ENCODE measurements around the gene ARHGAP24. TPM values are rescaled to one million over a fixed set of nuclear protein-coding genes. Genes with fewer than 3 reads are reported as not detected.
"Not testable (repeated sequence)": the region's sequence is repeated elsewhere in the genome, so short reads cannot be mapped to it uniquely, and the experiment has no call there.

The ARHGAP24 gene
- total RNA-seq, 1 experiment from 2014 or later, result 5.4 TPM

DNA sequence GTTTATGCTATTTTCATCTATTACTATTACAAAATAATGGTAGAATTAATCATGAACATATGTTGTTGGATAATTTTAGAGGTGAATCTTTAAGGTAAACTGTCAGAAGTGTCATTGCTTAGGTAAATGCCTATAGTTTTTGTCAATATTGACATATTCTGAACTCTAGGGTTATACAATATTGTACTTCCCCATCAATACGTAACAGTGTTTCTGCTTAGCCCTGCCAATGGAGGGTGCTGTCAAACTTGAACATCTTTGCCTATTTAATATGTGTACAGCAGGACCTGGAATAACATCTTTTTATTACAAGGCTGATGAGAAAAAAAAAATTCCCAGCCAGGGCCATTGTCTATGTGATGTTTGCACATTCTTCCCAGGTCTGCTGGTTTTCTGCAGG lies 40.8 kb downstream of the ARHGAP24 start:
- H3K9me3 ChIP-seq (replicated peaks), result no peaks in the 10 kb centered on the region
- no peak overlapping the region for H3K27ac ChIP-seq
- H3K27me3 ChIP-seq (replicated peaks), result no peaks in the 10 kb centered on the region
- H3K4me1 ChIP-seq (replicated peaks), result peaks cover 10% of the 10 kb centered on the region
- no peaks in the 10 kb centered on the region for H3K36me3 ChIP-seq
- no peak for DNase-seq (ENCODE audit: low read depth in 1 of 2, low spot score in 2 of 2)
- H3K4me3 ChIP-seq, result no peak overlapping the region

DNA sequence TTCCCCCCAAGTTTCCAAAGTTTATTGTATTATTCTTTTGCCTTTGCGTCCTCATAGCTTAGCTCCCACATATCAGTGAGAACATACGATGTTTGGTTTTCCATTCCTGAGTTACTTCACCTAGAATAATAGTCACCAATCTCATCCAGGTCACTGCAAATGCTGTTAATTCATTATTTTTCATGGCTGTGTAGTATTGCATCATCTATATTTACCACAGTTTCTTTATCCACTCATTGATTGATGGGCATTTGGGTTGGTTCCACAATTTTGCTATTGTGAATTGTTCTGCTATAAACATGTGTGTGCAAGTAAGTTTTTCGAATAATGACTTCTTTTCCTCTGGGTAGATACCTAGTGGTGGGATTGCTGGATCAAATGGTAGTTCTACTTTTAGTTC lies 43.6 kb downstream of the ARHGAP24 start:
- not testable (repeated sequence) for H3K27ac ChIP-seq; H3K36me3 ChIP-seq; H3K27me3 ChIP-seq (replicated peaks); DNase-seq (ENCODE audit: low read depth in 1 of 2, low spot score in 2 of 2); H3K4me1 ChIP-seq (replicated peaks); H3K4me3 ChIP-seq; H3K9me3 ChIP-seq (replicated peaks)

DNA sequence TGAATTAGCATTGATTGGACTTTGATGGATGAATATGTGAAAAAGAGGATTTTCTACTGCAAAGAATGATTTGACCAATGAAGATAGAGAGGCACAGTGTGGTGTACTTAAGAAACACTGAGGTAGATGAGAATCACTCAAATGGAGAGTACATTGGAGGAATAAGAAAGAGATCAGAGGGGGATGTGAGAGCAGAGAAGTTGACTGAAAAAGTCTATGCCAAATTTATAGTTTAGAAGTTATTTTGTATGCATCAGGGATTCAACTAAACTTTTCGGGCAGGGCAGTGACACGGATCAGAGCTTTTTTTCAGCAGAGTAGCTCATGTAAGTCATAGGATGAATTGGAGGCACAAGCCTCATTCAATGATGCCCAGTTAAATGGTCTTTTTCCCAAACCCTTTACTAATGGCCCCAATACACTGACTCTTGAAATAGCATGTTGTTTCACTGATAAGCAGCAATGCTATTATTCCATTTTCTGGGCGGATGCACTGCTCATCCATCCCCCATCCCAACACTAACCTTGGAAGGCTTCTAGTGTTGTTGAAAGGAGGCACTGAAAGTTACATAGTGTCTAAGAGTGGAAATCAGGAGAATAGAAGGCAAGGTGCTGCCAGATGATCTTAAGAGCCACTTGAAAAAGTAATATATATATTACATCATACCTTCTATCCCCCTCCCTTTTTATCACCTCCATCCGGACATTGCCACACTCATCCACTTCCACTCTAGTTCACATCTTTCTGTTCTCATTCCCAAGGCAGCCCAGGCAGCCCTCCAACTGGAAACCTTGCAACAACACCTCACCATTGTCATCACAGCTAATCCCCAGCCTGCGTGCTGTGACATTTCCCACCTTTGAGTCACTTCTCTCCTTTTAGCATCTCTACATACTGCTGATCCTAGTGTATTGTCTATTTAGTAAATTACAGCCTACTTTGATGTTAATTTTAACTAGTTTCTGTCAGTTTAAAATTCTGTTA lies 46.1 kb downstream of the ARHGAP24 start:
- Histone ChIP-seq H3K27ac (no peak overlapping the region), H3K4me3 (no peak overlapping the region), H3K36me3 (no peaks in the 10 kb centered on the region), H3K4me1 (replicated peaks) (no peaks in the 10 kb centered on the region), H3K9me3 (replicated peaks) (no peaks in the 10 kb centered on the region), H3K27me3 (replicated peaks) (no peaks in the 10 kb centered on the region)
- no peak for DNase-seq (ENCODE audit: low read depth in 1 of 2, low spot score in 2 of 2)

DNA sequence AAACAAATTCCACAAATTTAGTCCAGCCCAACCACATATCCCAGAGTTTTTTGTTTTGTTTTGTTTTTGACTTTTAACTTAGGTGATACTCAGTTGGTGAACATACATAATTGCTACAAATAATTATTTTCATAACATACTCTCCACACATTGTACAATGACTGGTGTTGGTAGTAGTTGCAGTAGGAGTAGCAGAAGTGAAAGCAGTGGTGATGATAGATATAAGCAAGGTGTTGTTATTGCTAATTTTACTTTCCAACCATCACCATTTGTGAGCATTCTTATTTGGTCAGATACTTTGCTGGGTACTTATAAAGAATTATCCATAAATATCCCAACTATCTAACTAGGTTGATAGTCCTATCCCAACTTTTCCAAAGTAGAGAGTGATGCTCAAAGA lies 47.3 kb downstream of the ARHGAP24 start:
- no peak for DNase-seq (ENCODE audit: low read depth in 1 of 2, low spot score in 2 of 2)
- Histone ChIP-seq H3K4me1 (replicated peaks) (no peaks in the 10 kb centered on the region), H3K27me3 (replicated peaks) (no peaks in the 10 kb centered on the region), H3K36me3 (no peaks in the 10 kb centered on the region), H3K27ac (no peak overlapping the region), H3K4me3 (no peak overlapping the region), H3K9me3 (replicated peaks) (no peaks in the 10 kb centered on the region)

DNA sequence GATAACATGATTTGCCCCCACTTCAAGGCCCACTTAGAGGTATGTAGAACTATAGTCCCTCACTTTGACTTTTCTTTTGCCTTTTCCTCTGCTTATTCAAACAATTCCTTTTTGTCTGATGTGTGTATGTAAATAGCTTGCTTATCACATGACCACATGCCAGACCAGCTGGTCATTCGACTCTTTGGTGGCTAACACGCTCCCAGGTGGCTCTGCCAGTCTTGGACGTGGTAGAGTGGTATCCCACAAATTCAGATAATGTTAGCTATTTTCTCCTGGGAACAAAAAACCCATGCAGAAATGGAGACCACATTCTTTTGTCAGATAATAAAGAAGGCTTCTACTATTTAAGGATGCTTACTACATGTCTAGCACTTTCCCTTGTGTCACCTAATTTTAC lies 47.9 kb downstream of the ARHGAP24 start:
- Histone ChIP-seq H3K9me3 (replicated peaks) (no peaks in the 10 kb centered on the region), H3K27ac (no peak overlapping the region), H3K4me3 (no peak overlapping the region), H3K36me3 (no peaks in the 10 kb centered on the region), H3K4me1 (replicated peaks) (no peaks in the 10 kb centered on the region), H3K27me3 (replicated peaks) (no peaks in the 10 kb centered on the region)
- no peak for DNase-seq (ENCODE audit: low read depth in 1 of 2, low spot score in 2 of 2)

DNA sequence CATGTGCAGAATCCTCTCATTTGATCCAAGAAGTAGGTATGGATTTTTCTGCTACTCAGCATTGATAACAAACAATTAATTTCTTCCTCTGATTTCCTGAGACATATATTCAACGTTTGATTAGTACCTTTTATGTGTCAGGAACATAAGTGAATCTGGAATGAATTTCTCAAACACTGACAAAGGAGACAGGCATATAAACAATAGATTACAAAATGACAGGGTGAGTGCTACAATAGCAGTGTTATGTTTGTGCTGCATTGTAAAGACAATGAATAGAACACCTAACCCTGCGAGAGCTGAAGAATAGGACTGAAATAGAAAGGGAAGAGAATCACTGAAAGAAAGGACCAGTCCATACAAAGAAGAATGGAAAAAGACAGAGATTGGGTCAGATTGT lies 52.9 kb downstream of the ARHGAP24 start:
- Histone ChIP-seq H3K4me1 (replicated peaks) (no peaks in the 10 kb centered on the region), H3K27me3 (replicated peaks) (no peaks in the 10 kb centered on the region)

DNA sequence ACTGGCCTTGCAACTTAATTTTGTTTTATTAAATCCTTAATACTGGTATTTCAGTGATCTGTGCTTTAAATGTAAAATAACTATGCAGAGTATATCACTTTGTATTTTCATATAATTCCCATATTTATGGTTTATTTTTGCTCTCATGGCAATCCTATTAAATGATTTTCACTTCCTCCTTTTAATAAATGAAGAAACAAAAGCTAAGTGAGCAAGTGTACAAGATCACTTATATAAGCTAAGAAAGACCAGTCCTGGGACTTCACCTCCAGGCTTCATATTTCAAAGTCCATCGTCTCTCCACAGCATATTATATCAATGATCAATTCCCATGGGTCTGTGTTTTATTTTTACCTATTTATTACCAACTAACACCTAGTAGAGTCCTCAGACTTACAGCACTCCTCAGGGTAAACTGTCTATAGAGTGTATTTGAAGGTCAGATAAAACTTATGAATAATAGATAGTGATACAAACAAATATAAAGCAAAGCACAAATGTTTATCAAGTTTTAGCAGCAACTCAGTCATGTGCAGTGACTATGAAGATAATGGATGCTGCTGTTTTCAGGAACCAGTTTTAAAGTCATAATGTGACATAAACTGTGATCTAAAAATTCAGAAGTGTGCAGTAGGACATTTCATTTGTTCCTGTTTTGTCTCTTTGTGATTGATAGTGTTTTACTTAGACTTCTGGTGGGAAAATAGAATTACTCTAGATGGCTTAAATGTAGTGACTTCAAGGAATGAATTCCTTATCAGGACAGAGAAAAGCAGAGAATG lies 56.8 kb downstream of the ARHGAP24 start:
- H3K9me3 ChIP-seq (replicated peaks), result no peaks in the 10 kb centered on the region
- DNase-seq (ENCODE audit: low read depth in 1 of 2, low spot score in 2 of 2), result no peak
- H3K4me1 ChIP-seq (replicated peaks), result no peaks in the 10 kb centered on the region
- H3K27me3 ChIP-seq (replicated peaks), result no peaks in the 10 kb centered on the region
- H3K4me3 ChIP-seq, result no peak overlapping the region
- no peaks in the 10 kb centered on the region for H3K36me3 ChIP-seq
- no peak overlapping the region for H3K27ac ChIP-seq

More for the DNA sequence above, 52.9 kb downstream of the ARHGAP24 start:
- no peak overlapping the region for H3K27ac ChIP-seq
- DNase-seq (ENCODE audit: low read depth in 1 of 2, low spot score in 2 of 2), result no peak
- no peaks in the 10 kb centered on the region for H3K9me3 ChIP-seq (replicated peaks)
- H3K4me3 ChIP-seq, result no peak overlapping the region
- no peaks in the 10 kb centered on the region for H3K36me3 ChIP-seq

DNA sequence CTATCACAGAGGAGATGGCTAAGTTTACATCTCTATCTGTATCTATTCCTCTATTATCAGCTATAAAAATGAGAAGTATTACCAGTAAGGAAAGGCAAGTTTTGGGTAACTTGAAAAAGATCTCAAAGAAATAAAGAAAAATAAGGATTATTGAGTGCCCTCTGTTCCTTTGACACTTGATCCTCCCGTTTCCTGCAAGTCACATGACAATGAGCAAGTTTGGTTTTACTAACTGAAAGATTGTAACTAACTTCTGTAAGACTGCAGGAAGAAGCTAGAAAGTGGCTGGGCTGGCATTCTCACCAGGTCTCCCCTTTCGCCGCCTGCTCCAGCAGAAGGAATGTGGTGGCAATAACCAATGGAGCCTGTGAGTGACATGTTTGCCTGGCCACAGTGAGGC lies 59.2 kb downstream of the ARHGAP24 start:
- no peaks in the 10 kb centered on the region for H3K4me1 ChIP-seq (replicated peaks)
- DNase-seq (ENCODE audit: low read depth in 1 of 2, low spot score in 2 of 2), result no peak
- H3K27me3 ChIP-seq (replicated peaks), result no peaks in the 10 kb centered on the region
- H3K27ac ChIP-seq, result no peak overlapping the region
- no peak overlapping the region for H3K4me3 ChIP-seq
- no peaks in the 10 kb centered on the region for H3K36me3 ChIP-seq
- no peaks in the 10 kb centered on the region for H3K9me3 ChIP-seq (replicated peaks)

DNA sequence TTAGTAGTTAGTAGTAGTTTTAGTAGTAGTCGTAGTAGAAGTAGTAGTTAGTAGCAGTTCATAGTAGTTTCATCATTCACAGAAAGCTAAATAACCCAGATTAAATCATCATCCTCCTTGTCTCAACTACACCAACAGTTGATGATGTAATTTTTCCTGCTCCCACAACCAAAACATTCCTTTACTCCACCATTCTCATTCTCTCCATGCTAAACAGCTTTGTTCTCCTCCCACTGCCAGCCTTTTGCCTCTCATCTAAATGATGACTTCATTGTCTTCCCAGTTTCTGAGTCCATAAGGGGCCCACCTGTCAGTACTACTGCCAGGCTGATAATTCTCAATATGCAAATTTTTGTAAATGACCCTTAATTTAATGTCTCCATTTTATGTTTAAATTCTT lies 68.9 kb downstream of the ARHGAP24 start:
- Histone ChIP-seq H3K27ac (no peak overlapping the region), H3K4me3 (no peak overlapping the region), H3K36me3 (no peaks in the 10 kb centered on the region), H3K9me3 (replicated peaks) (no peaks in the 10 kb centered on the region), H3K27me3 (replicated peaks) (no peaks in the 10 kb centered on the region), H3K4me1 (replicated peaks) (no peaks in the 10 kb centered on the region)
- no peak for DNase-seq (ENCODE audit: low read depth in 1 of 2, low spot score in 2 of 2)

DNA sequence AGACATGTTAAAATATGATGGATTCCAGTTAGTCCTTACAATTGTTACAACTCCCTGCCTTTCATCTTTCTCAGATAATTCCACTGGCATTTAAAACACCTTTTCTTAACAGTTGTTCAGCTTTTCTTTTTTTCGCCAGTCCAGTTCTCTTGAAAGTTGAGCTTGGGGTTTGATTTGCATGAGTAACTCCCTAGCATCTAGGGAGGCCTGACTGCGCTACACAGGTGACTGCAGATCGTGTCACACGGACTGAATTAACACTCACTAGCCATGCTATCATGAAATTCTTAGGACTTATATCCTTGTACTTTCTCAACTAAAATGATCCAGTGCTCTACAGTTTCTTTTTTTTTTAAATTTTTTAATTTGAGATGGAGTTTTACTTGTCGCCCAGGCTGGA lies 69.8 kb downstream of the ARHGAP24 start:
- no peak for DNase-seq (ENCODE audit: low read depth in 1 of 2, low spot score in 2 of 2)
- Histone ChIP-seq H3K36me3 (no peaks in the 10 kb centered on the region), H3K4me3 (no peak overlapping the region), H3K27me3 (replicated peaks) (no peaks in the 10 kb centered on the region), H3K4me1 (replicated peaks) (no peaks in the 10 kb centered on the region), H3K27ac (no peak overlapping the region), H3K9me3 (replicated peaks) (no peaks in the 10 kb centered on the region)

DNA sequence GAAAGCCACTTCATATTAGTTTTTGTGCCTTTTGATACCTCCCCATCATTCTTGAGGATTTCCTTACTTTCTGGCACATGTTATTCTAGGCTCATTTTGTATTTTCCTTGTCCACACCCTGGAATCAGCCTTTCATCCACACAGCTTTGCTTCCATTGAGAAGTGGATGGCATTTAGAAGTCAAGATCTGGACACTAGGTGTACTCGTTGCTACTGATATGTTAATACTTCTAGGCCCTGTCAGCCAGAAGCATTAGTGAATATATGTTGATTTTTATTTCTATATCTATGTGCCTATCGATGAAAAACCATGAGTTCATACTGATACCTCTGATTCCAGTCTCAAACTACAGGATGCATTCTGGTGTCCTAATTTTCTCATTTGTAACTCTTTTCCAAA lies 73.2 kb downstream of the ARHGAP24 start:
- H3K27ac ChIP-seq, result no peak overlapping the region
- no peaks in the 10 kb centered on the region for H3K27me3 ChIP-seq (replicated peaks)
- no peaks in the 10 kb centered on the region for H3K36me3 ChIP-seq
- H3K4me3 ChIP-seq, result no peak overlapping the region
- H3K9me3 ChIP-seq (replicated peaks), result no peaks in the 10 kb centered on the region
- H3K4me1 ChIP-seq (replicated peaks), result no peaks in the 10 kb centered on the region
- DNase-seq (ENCODE audit: low read depth in 1 of 2, low spot score in 2 of 2), result no peak

DNA sequence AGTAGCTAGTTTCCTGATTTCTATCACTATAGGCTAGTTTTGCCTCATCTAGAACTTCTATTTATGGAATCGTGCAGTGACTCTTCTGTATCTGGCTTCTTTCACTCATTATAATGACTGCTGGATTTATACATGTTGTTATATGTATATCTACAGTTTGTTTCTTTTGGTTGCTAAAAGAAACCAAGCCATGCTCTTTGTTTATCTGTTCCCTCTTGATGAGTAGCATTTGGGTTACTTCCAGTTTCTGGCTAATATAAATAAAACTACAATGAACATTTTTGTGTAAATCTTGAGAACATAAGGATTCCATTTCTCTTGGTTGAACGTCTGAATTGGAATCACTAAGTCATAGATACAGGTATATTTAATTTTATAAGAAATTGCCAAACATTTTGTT lies 73.9 kb downstream of the ARHGAP24 start:
- Histone ChIP-seq H3K36me3 (no peaks in the 10 kb centered on the region), H3K4me1 (replicated peaks) (no peaks in the 10 kb centered on the region), H3K9me3 (replicated peaks) (no peaks in the 10 kb centered on the region), H3K27me3 (replicated peaks) (no peaks in the 10 kb centered on the region), H3K27ac (no peak overlapping the region), H3K4me3 (no peak overlapping the region)
- no peak for DNase-seq (ENCODE audit: low read depth in 1 of 2, low spot score in 2 of 2)

DNA sequence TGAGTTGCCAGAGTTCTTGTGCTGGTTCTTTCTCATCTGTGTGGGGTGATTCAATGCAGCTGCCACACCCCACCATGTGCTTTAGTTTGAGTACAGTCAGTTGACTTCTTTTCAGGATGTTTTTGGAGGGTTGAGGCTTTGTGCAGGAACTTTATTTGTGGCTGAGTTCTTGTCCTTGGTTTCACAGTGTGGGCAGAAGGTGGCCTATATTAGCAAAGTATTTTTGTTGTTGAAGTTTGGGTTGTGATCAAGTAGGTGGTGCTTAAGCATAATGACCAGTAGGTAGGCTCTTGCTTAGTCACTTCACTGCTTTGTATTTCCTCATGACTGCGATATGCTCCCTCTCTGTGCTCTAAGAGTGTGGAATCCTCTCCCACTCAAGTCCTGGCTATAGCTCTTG lies 80.3 kb downstream of the ARHGAP24 start:
- Histone ChIP-seq H3K4me3 (no peak overlapping the region), H3K27ac (no peak overlapping the region), H3K27me3 (replicated peaks) (no peaks in the 10 kb centered on the region), H3K36me3 (no peaks in the 10 kb centered on the region), H3K4me1 (replicated peaks) (no peaks in the 10 kb centered on the region), H3K9me3 (replicated peaks) (no peaks in the 10 kb centered on the region)
- no peak for DNase-seq (ENCODE audit: low read depth in 1 of 2, low spot score in 2 of 2)

DNA sequence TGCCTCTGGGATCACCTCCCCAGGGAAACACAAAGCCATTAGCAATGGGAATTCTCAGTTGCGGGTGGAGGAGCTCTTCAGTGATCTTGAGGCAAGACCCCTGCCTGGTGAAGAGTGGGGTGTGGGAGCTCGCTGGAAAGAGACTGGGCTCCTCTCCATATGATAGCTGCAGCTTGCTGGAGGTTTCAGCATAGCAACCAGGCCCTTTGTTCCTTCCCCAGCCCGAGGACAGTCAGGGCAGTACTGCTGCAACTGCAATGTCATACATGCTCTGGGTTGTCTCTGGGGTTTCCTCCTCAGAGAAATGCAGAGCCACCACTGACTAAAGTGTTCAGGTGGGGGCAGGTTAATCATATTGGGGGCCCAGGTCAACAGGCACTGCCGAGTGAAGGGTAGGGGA lies 81.3 kb downstream of the ARHGAP24 start:
- DNase-seq (ENCODE audit: low read depth in 1 of 2, low spot score in 2 of 2), result no peak
- Histone ChIP-seq H3K36me3 (no peaks in the 10 kb centered on the region), H3K27me3 (replicated peaks) (no peaks in the 10 kb centered on the region)

More for the DNA sequence above, 81.3 kb downstream of the ARHGAP24 start:
- Histone ChIP-seq H3K27ac (no peak overlapping the region), H3K4me3 (no peak overlapping the region), H3K9me3 (replicated peaks) (no peaks in the 10 kb centered on the region), H3K4me1 (replicated peaks) (no peaks in the 10 kb centered on the region)
